HEK293T (cell line): ENCODE measurements around the gene SGMS1.

Experiments used
- CTCF ChIA-PET: fragments of 350-600 bp; formaldehyde crosslinking; extraction: SDS; loops from one replicate; lab custom pipeline; 2021; ENCODE audit warnings: antibody characterized with exemption, inconsistent platforms; lab: Yijun Ruan, JAX
- POLR2A ChIA-PET: fragments of 350-600 bp; formaldehyde crosslinking; extraction: SDS; loops from one replicate; lab custom pipeline; 2020; ENCODE audit warnings: antibody characterized with exemption, inconsistent platforms; lab: Yijun Ruan, JAX
- DNase-seq: peaks from one replicate; pipeline ENCODE4 v3.0.0; 2012; ENCODE audit warnings: mixed read lengths; ENCODE audit errors: extremely low spot score
- ARNT ChIP-seq: fragments of 450-650 bp; IDR thresholded peaks from 2 replicates; pipeline ENCODE4 v1.6.1; 2017; ENCODE audit warnings: mild to moderate bottlenecking
- BHLHE40 ChIP-seq: fragments of 450-650 bp; IDR thresholded peaks from 2 replicates; pipeline ENCODE4 v1.6.1; 2016; ENCODE audit warnings: mild to moderate bottlenecking, moderate library complexity, borderline replicate concordance
- CTBP1 ChIP-seq: fragments of 450-650 bp; IDR thresholded peaks from 2 replicates; pipeline ENCODE4 v1.6.1; 2016; ENCODE audit warnings: borderline replicate concordance
- ELF4 ChIP-seq: fragments of 450-650 bp; IDR thresholded peaks from 2 replicates; pipeline ENCODE4 v1.6.1; 2017; ENCODE audit warnings: antibody characterized with exemption
- FOXA1 ChIP-seq: fragments of 450-650 bp; IDR thresholded peaks from 2 replicates; pipeline ENCODE4 v1.6.1; 2016; ENCODE audit warnings: mild to moderate bottlenecking
- FOXK2 ChIP-seq: fragments of 450-650 bp; IDR thresholded peaks from 2 replicates; pipeline ENCODE4 v1.6.1; 2016; ENCODE audit warnings: mild to moderate bottlenecking
- FOXM1 ChIP-seq: fragments of 450-650 bp; IDR thresholded peaks from 2 replicates; pipeline ENCODE4 v1.6.1; 2017; ENCODE audit warnings: mild to moderate bottlenecking, borderline replicate concordance
- HDGF ChIP-seq: fragments of 450-650 bp; IDR thresholded peaks from 2 replicates; pipeline ENCODE4 v1.6.1; 2017; ENCODE audit warnings: antibody characterized with exemption, borderline replicate concordance
- L3MBTL2 ChIP-seq: fragments of 450-650 bp; conservative IDR thresholded peaks from 2 replicates; pipeline ENCODE4 v1.6.1; 2016; ENCODE audit warnings: mild to moderate bottlenecking
- LEF1 ChIP-seq: fragments of 450-650 bp; IDR thresholded peaks from 2 replicates; pipeline ENCODE4 v1.6.1; 2017; ENCODE audit warnings: mild to moderate bottlenecking, borderline replicate concordance
- NFRKB ChIP-seq: fragments of 450-650 bp; IDR thresholded peaks from 2 replicates; pipeline ENCODE4 v1.6.1; 2016; ENCODE audit warnings: mild to moderate bottlenecking, moderate library complexity
- PKNOX1 ChIP-seq: fragments of 450-650 bp; IDR thresholded peaks from 2 replicates; pipeline ENCODE4 v1.6.1; 2016
- SP1 ChIP-seq: fragments of 450-650 bp; IDR thresholded peaks from 2 replicates; pipeline ENCODE4 v1.6.1; 2017
- SUZ12 ChIP-seq: fragments of 450-650 bp; IDR thresholded peaks from 2 replicates; pipeline ENCODE4 v1.6.1; 2016; ENCODE audit warnings: mild to moderate bottlenecking
- TARDBP ChIP-seq: fragments of 450-650 bp; IDR thresholded peaks from 2 replicates; pipeline ENCODE4 v1.6.1; 2016
- ZNF384 ChIP-seq: fragments of 450-650 bp; IDR thresholded peaks from 2 replicates; pipeline ENCODE4 v1.6.1; 2016

The SGMS1 gene

GRCh38 chr10:50397312-50398140, 226.2 kb downstream of the SGMS1 start:
- ChIA-PET POLR2A (no interaction called here), CTCF (interaction anchor here (1.3 kb wide), 1 partner anchor 30 kb away, joined by 3 read pairs; no protein-coding TSS in a partner anchor)
- TF ChIP-seq PKNOX1 (no peak), HDGF (no peak), L3MBTL2 (no peak), SUZ12 (no peak), TARDBP (no peak), ZNF384 (no peak), ELF4 (no peak), NFRKB (no peak)
- no peak for DNase-seq

GRCh38 chr10:50396491-50397311, 227.1 kb downstream of the SGMS1 start:
- ChIA-PET POLR2A (no interaction called here), CTCF (no interaction called here)
- TF ChIP-seq ELF4 (no peak), ZNF384 (no peak), L3MBTL2 (no peak), LEF1 (no peak), ARNT (no peak), FOXK2 (no peak), FOXM1 (no peak), CTBP1 (no peak), NFRKB (no peak), SUZ12 (no peak), BHLHE40 (no peak), FOXA1 (no peak), HDGF (no peak), SP1 (no peak), TARDBP (no peak), PKNOX1 (no peak)
- no peak for DNase-seq

- ChIA-PET CTCF (no interaction called here), POLR2A (no interaction called here)
Measured at GRCh38 chr10:50395851-50396250, 227.9 kb downstream of the SGMS1 start.

GRCh38 chr10:50395271-50395670, 228.5 kb downstream of the SGMS1 start:
- CTCF ChIA-PET = no interaction called here
- DNase-seq = no peak
- POLR2A ChIA-PET = no interaction called here
- TF ChIP-seq FOXK2 = no peak
- TF ChIP-seq SUZ12 = no peak
- no peak for TF ChIP-seq CTBP1
- TF ChIP-seq ZNF384 = no peak
- TF ChIP-seq SP1 = no peak
- TF ChIP-seq L3MBTL2 = no peak
- TF ChIP-seq ELF4 = no peak
- no peak for TF ChIP-seq PKNOX1
- TF ChIP-seq ARNT = no peak
- TF ChIP-seq LEF1 = no peak
- no peak for TF ChIP-seq HDGF
- no peak for TF ChIP-seq BHLHE40
- TF ChIP-seq TARDBP = no peak
- no peak for TF ChIP-seq FOXM1

More at GRCh38 chr10:50395851-50396250, 227.9 kb downstream of the SGMS1 start:
- TF ChIP-seq FOXA1 (no peak), SP1 (no peak), TARDBP (no peak), SUZ12 (no peak), FOXM1 (no peak), ELF4 (no peak), LEF1 (no peak), CTBP1 (no peak), BHLHE40 (no peak), ZNF384 (no peak)
- no peak for DNase-seq

GRCh38 chr10:50394832-50395231, 228.9 kb downstream of the SGMS1 start:
- TF ChIP-seq SUZ12 = no peak
- TF ChIP-seq ARNT = no peak
- TF ChIP-seq LEF1 = no peak
- no peak for TF ChIP-seq FOXM1
- no peak for TF ChIP-seq FOXA1
- no peak for TF ChIP-seq FOXK2
- no peak for TF ChIP-seq TARDBP
- no peak for TF ChIP-seq ZNF384
- TF ChIP-seq NFRKB = no peak
- TF ChIP-seq SP1 = no peak
- no peak for TF ChIP-seq PKNOX1
- no peak for TF ChIP-seq CTBP1
- no peak for TF ChIP-seq L3MBTL2
- TF ChIP-seq ELF4 = no peak
- no peak for TF ChIP-seq BHLHE40
- TF ChIP-seq HDGF = no peak
- CTCF ChIA-PET = no interaction called here
- no peak for DNase-seq
- POLR2A ChIA-PET = no interaction called here
